Urothelium cell line (cell line): ENCODE results near the gene YBEY.
"Not testable (repeated sequence)": the region's sequence is repeated elsewhere in the genome, so short reads cannot be mapped to it uniquely, and the experiment has no call there.

Experiments used
- DNase-seq: peaks from one replicate; pipeline ENCODE4 v3.0.0; 2011; ENCODE audit warnings: low spot score, mixed read lengths
- FAIRE-seq: peaks from 2 replicates; lab custom pipeline; 2011; peaks lifted over from hg19 to GRCh38; lab: Jason Lieb, UNC

YBEY gene

DNA sequence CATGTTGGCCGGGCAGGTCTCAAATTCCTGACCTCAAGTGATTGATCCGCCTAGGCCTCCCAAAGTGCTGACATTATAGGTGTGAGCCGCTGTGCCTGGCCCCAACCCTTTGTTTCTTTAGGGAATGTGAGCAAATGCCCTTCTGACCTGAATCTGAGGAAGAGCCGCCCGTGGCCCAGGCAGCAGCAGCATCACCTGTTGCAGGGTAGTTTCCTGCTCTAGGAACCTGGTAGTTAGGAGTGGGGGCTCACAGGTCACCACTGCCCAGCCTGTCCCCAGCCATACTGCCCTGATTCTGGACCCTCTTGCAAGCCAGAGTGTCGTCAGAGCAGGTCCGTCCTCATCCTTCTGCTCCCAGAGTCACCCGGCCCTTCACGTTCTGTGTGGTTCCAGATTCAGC, 13.0 kb downstream of the YBEY start:
- no peak for DNase-seq
- FAIRE-seq, result no peak

DNA sequence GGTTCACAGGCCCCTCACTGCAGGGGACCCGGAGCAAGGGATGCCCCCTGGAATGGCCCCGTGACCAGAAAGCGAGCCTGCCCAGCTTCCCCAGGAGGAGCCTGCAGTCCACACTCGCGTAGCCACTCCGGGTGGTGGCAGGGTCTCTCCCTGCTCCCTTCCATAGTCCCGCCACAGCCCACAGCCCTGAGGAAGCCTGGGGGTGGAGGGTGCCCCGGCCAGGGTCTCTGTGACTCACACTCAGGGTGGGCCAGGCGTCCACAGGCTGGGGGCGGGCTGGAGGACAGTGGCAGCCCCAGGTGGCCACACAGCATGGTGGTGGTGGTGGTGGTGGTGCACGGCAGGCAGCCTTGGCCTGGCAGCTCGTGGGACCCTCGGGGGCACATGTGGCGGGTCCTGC, 15.6 kb downstream of the YBEY start:
- no peak for FAIRE-seq
- no peak for DNase-seq

DNA sequence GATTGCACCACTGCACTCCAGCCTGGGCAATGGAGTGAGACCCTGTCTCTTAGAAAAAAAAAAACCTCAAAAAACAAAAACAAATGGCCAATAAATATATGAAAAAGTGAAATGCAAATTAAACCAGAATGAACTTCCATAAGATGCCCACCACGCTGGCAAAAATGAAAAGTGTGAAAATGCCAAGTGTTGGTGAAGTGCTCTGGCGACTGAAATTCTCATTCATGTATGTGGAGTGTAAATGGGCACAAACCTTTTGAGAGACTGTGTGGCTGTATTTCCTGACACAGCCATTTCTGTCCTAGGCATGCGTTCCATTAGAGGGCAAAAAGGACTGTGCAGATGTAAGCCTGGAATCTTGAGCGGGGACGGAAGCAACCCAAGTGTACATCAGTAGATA, 18.3 kb downstream of the YBEY start:
- no peak for FAIRE-seq
- no peak for DNase-seq

DNA sequence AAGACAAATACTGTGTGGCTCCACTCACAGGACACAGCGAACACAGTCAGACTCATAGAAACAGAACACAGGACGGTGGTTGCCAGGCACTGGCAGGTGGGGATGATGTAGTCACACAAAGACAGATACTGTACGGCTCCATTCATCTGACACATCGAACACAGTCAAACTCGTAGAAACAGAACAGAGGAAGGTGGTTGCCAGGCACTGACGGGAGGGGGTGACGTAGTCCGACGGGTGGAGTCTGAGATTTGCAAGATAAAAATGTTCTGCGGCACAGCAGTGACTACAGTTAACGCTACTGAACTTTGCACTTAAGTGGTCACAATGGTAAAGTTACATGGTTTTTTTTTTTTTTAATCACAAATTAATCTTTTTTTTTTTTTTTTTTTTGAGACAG, 18.8 kb downstream of the YBEY start:
- DNase-seq (no peak), FAIRE-seq (no peak)

DNA sequence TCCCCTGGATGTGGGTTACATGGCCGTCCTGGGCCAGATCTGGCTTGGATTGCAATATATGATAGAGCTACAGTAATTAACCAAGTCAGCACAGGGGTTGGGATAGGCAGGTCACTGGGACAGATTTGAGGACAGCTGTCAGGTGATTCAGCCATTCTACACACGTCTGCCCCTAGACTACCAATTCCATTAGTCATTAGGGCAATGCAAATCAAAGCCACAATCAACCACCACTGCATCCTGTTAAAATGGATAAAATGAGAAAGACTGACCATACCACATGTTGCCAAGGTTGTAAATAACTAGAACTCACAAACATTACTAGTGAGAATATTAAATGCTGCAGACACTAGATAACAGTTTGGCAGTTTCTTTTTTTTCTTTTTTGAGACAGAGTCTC, 21.5 kb downstream of the YBEY start:
- no peak for DNase-seq

DNA sequence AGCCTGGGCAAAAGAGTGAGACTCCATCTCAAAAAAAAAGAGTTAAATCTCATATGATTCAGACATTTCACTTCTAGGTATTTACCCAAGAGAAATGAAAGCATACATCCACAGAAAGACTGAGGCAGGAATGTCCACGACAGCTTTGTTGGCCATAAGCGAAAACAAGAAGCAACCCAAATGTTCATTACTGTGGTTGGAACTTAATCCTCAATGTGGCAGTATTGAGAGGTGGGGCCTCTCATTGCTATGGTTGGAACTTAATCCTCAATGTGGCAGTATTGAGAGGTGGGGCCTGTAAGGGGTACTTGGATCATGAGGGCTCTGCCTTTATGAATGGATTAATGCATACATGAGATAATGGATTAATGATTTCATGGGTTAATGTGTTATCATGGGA, 22.3 kb downstream of the YBEY start:
- FAIRE-seq (no peak), DNase-seq (no peak)

More for the DNA sequence above, 21.5 kb downstream of the YBEY start:
- FAIRE-seq, result no peak

DNA sequence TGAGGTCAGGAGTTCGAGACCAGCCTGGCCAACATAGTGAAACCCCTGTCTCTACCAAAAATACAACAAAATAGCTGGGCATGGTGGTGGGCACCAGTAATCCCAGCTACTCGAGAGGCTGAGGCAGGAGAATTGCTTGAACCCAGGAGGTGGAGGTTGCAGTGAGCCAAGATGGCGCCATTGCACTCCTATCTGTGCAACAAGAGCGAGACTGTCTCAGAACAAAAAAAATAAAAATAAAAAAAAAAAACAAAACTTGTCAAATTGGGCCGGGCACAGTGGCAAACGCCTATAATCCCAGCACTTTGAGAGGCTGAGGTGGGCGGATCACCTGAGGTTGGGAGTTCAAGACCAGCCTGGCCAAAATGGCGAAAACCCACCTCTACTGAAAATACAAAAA, 24.1 kb downstream of the YBEY start:
- not testable (repeated sequence) for FAIRE-seq, DNase-seq

DNA sequence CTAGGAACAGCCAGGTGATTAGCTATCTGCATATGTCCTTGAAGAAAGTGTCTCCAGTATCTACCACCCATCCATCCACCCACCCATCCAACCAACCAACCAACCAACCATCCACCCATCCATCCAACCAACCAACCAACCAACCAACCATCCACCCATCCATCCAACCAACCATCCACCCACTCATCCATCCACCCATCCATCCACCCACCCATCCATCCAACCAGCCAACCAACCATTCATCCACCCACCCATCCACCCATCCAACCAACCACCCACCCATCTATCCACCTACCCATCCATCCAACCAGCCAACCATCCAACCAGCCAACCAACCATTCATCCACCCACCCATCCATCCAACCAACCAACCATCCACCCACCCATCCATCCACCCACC, 25.4 kb downstream of the YBEY start:
- FAIRE-seq, result peak; percentile 83

DNA sequence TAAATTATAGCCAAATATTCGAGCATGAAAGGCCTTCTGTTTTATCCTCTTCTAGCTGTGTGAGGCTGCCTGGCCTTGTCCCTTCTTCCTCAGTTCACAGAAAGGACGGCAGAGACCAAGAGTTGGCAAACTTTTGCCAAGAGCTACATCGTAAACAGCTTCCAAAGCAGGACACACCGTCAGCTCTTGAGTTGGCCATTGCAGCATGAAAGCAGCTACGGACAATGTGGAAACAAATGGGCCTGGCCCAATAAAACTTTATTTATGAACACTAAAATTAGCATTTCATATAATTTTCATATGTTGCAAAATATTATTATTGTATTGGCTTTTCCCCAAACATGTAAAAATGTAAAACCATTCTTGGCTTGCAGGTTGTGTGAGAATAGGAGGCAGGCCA, 26.8 kb downstream of the YBEY start:
- DNase-seq (no peak), FAIRE-seq (no peak)

More for the DNA sequence above, 25.4 kb downstream of the YBEY start:
- DNase-seq, result no peak

DNA sequence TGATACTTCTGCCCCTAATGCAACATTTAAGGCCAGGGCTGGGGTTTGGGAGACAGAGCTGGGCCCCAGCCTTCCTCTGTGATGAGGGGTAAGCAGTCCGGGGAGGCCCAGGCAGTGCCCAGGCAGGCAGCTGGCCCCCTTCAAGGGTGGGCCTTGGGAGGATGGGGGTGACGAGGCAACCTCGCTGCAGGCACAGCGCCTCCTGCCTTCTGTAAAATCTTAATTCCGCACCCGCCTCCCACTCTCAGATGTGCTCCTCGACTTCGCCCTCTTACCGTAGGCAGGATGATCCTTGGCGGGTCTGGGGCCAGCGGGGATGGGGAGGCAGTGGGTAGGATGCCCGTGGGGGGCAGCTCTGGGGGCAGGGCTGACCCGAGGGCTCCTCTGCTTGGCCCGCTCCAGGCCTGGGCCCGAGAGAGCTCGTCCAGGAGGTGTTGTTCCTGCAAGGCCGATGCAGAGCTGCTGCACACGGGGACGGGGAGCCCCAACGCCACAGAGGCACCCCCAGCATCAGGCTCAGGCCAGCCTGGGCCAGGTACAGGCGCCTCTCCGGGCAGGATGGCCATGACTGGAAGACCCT, 28.4 kb downstream of the YBEY start:
- FAIRE-seq, result no peak
- DNase-seq, result no peak

DNA sequence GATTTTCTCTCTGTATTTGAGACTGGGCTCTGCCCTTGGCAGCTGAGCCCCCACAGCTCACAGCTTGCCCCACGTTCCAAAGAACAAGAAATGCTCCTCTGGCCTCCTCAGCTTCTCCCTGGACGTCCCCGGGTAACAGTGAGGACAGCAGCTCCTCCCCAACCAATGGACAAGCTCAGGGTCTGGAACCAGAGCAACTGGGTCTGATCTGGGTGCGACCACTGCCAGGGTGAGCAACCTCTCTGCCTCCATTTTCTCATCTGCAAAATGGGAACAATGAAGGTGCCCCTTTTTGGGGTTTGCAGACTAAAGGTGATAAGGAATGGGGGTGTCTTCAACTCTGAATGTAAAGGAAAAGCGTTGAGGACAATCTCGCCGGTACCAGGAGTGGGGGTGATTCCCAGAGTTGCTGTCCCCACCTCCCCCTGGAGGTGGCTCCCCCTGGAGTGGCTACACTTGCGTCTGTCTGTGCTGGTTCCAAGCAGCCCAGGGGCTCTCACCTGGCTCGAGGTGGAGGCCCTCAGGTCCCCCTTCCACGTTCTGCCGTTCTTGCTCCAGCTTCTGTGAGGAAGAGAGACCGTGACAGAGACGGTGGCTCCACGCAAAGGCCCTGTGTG, 30.7 kb downstream of the YBEY start:
- no peak for DNase-seq
- no peak for FAIRE-seq

DNA sequence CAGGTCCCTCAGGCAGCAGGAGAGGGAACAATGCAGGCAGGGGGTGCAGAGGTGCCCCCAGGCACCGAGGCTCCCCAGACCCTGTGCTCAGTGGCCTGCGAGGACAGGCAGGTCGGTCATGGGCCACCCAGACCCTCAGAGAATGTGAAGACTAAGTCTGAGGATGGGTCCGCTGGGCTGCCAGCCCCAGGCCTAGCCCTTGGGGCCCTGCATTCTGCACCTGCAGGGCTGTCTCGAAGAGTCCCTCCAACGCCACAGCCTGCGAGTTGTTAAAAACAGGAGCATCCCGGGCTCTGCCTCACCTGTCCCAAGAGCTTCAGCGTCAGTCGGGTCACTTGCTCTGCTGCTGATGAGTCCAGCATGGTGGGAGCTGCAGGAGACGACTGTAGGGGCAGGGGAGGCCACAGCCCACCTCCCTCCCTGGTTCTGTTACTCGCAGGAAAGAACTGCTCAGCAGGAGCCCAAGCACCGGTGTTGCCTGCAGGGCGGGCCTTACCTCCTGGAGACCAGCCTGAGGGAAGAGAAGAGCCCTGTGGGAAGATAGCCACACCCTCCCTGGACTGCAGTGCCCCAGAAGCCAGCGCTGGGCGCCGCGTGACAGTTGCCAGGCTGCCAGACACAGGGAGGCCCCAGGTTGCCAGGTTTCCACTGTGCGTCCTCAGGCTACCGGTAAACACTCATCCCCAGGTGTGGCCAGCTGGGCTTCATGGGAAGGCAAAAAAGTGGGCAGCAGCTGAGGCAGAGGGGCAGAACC, 31.7 kb downstream of the YBEY start:
- DNase-seq (no peak), FAIRE-seq (no peak)

DNA sequence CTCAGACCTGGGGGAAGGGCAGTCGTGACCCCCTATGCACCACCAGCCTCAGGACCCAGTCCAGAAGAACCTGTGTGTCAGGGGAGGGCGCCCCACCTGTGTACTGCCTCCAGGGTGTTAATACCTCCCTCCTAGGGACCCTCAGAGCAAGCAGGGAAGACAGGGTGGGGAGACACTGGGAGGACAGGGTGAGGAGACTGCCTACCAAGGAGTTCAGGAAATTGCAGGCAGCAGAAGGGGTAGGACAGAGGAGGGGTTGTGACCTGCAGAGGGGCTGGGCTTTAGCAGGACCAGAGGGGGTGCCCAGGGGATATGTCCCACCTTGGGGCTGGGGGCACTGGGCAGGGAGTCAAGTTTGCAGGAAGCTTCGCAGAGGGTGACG, 32.3 kb downstream of the YBEY start:
- no peak for DNase-seq
- FAIRE-seq, result no peak

DNA sequence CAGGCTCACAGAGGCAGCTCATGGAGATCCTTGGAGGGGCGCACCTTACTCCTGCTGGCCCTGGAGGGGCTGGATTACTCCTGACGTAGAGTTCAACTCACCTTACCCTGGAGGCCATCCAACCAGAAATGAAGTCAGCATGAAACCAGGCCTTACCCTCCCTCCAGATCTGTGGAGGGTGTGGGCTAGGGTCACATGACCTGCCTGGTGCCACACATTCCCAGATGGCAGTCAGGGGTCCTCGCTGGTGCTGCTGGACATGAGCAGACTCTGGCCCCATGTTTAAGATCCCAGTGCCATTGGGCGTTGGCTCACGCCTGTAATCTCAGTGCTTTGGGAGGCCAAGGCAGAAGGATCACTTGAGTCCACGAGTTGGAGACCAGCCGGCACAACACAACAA, 33.0 kb downstream of the YBEY start:
- FAIRE-seq, result no peak

DNA sequence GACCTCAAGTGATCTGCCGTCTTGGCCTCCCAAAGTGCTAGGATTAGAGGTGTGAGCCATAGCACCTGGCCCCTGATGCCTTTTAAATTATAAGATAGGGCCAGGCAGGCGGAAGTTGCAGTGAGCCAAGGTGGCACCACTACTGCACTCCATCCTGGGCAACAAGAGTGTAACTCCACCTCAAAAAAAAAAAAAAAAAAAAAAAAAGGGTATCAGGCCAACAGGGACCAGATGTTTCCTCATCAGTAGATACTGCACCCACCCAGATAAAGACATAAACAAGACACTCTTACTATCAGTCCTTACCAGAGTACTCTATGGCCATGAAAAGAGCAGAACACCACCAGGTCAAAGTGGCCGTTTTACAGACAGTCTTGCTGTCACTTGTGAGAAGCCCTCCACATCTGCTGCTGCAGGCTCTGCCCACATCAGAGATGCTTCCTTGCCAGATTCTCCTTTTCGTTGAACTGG, 34.2 kb downstream of the YBEY start:
- DNase-seq, result no peak
- FAIRE-seq, result no peak

More for the DNA sequence above, 33.0 kb downstream of the YBEY start:
- no peak for DNase-seq

DNA sequence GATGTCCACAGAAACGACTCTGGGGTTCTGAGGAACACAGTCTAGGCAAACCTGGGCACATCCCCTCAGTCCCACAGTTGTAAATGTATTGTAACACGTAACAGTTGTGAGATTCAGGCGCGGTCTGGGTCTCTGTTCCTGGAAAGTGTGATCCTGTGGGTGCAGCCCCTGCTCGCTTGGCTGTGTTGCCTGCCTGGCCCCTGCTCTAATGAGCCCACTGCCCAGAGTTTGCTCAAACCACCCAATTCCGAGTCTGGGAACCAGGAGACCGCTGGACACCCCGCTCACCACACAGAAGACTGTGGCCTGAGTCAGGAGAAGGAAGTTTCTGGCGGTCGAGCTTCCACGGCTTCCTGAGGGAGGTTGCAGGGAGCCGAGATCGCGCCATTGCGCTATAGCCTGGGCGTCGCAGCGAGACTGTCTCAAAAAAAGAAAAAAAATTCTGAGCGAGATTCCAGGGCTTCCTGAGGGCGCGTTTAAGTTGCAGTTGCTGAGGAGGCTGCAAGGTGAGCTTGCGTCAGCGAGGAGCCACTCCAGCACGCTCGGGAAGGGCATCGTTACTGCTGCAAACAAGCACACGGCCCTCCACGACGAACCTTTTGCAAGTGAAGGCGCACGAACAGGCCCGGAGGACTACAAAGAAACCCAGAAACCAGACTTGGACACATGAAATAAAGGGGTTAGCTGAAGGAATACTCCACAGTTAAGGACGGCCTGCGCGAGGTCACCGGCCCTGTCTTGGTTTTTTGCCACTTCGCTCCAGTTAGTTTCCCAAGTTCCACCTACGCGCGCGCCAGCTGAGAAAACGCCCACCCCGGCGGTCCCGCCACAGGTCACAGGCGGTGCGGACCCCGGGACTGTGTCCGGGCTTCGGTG, 36.4 kb downstream of the YBEY start:
- DNase-seq (no peak), FAIRE-seq (no peak)

DNA sequence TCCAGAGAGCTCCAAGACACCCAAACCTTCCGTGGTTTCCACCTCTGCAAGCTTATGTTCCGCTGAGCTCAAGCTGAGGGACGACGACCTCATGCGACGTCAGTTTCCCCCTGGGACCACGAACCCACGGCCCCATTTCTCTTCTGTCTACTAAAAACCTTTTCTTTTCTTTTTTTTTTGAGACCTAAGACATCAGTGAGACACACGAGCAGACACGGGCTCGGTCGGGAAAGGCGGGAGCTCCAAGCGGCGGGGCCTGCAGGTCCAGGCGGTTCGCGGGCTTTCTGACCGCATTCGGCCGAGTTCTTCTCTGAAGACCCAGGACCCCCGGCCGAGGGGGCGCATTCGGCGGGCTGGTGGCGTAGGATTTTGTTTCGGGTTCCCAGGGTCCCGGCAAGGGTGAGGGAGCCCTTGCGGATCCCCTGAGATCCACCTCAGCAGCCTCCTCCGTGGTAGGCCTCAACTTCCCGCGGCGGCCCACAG, 37.1 kb downstream of the YBEY start:
- DNase-seq (no peak), FAIRE-seq (no peak)

DNA sequence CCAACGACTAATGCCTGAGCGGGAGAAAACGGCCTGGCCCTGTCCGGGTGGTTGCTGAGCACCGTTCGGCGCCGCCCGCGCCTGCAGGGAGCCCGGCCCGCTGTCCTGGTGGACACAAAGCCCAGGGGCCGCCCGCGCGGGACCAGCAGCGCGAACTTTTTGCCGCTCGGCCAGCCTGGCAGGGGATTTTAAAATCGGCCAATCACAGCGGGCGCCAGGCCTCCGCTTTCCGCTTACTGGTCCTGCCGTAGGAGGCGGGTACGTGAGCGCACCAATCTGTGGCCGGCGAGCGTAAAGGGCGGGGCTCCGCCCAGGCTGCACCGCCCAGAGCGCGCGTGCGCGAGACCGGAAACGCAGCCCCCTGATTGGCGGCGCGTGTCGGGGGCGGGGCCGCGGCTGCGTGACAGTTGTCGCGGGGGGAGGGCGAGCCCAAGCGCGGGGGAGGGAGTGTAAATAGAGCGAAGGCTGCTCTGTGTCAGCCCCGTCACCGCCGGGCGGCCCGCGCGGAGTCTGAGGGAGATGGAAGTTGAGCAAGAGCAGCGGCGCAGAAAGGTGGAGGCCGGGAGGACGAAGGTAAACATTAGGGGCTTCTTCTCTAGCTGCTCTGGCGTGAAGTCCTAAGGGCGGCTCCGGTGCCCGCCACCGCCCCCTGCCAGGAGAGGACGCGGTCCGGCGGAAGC, 37.7 kb downstream of the YBEY start, which contains the start of the genes C21orf58 and PCNT:
Gene C21orf58 (minus strand): TSS at position 161 of the 680 bp plus-strand sequence. CDS start 1,132 bp downstream, outside the sequence.
Gene PCNT (plus strand): TSS at position 447 of the 680 bp plus-strand sequence. CDS start 73 bp downstream, at position 520.
- FAIRE-seq, result peak; percentile 87
- peak; percentile 96 for DNase-seq

DNA sequence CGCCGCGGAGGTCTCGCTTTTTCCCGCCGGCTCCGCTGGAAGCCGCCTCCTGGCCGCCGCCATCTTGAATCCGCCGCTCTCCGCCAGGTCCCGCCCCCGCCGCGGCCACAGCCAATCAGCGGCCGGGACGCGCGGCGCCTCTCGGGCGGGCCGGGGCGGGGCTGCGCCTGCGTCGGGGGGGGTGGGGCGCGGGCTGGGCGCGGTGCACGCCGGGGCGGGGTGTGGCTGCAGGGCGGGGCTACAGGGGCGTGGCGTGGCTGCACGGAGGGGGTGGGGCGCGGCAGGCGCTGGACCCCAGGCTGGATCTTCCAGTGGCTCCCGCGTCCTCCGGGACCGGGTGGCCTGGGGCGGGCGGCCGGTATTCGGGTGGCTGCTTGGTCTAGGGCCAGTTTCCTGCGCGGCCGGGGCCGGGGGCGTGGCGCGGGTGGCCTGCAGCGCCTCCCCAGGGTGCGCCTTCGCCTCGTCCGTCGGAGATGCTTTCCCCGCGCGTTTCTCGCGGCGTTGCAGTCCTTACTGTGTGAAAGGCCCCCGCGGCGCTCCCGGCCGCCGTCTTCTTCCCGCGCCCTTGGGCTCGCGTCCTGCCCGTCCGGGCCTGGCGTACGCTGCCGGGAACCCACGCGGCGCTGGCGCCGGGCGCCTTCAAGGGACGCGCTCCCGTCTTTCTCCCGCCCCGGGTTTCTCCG, 38.4 kb downstream of the YBEY start:
- peak; percentile 20 for FAIRE-seq
- DNase-seq, result peak; percentile 96
